HepG2 (cell line): Measurements from ENCODE around the gene SLC45A1. TPM values are rescaled to one million over a fixed set of nuclear protein-coding genes. Genes with fewer than 3 reads are reported as not detected.
"Not testable (repeated sequence)": the region's sequence is repeated elsewhere in the genome, so short reads cannot be mapped to it uniquely, and the experiment has no call there.

Source experiments
- ATAC-seq: fragments of 200-7000 bp; cut with Tn5 transposase; 3 replicates; pipeline ENCODE4 v1.9.1; 2020; ENCODE audit warnings: mild to moderate bottlenecking, moderate library complexity
- BruUV-seq: library from RNA; stranded (reverse); fragments of 400-500 nt; replicated peaks from 2 replicates; lab custom pipeline; 2021; lab: Mats Ljungman, UMichigan
- CTCF ChIA-PET: fragments of 300-600 bp; formaldehyde crosslinking; extraction: SDS; loops from one replicate; lab custom pipeline; 2021; ENCODE audit warnings: low total read pairs, inconsistent platforms, low intra/inter-chr PET ratio; lab: Yijun Ruan, JAX
- POLR2A ChIA-PET: fragments of 350-600 bp; sonication (Branson Sonifier 250); formaldehyde crosslinking; loops from one replicate; lab custom pipeline; 2020; ENCODE audit warnings: antibody characterized with exemption, inconsistent platforms; lab: Yijun Ruan, JAX
- DNase-seq: peaks from one replicate; pipeline ENCODE4 v3.0.0-alpha.2; 2015; ENCODE audit warnings: low spot score
- FAIRE-seq: peaks from 3 replicates; lab custom pipeline; 2011; peaks lifted over from hg19 to GRCh38; lab: Jason Lieb, UNC
- H2AFZ ChIP-seq: one replicate; pipeline ENCODE4 v1.6.1; 2011; ENCODE audit warnings: low read length, inconsistent platforms
- H3K27ac ChIP-seq: fragments of 300-600 bp; 3 replicates; pipeline ENCODE4 v1.8.0; 2011; ENCODE audit warnings: mixed run types, mild to moderate bottlenecking, mixed read lengths, low read length, inconsistent platforms; ENCODE audit not compliant: insufficient read depth; ENCODE audit errors: extremely low read length
- H3K27me3 ChIP-seq, 2 experiments: fragments of 200-600 bp in 1 of 2; 2 replicates in 1 of 2; 3 replicates in 1 of 2; pipeline versions ENCODE4 v1.6.0 to v1.8.0; 2011; ENCODE audit warnings: low read length in 2 of 2, mild to moderate bottlenecking in 2 of 2, moderate library complexity in 2 of 2, inconsistent platforms in 1 of 2; ENCODE audit not compliant: insufficient read depth in 2 of 2, control insufficient read depth in 1 of 2
- H3K36me3 ChIP-seq, 2 experiments: fragments of 200-600 bp in 1 of 2; replicated peaks in 1 of 2; 2 replicates in 1 of 2; 3 replicates in 1 of 2; pipeline versions ENCODE4 v1.5.1 to v1.8.0; 2011; ENCODE audit warnings: low read length in 2 of 2, inconsistent platforms in 1 of 2; ENCODE audit not compliant: insufficient read depth in 2 of 2, control insufficient read depth in 1 of 2
- H3K4me1 ChIP-seq: 2 replicates; pipeline ENCODE4 v1.5.1; 2012; ENCODE audit warnings: low read length, inconsistent platforms; ENCODE audit not compliant: insufficient read depth
- H3K4me2 ChIP-seq: 2 replicates; pipeline ENCODE4 v1.6.0; 2011; ENCODE audit warnings: low read depth, low read length, inconsistent platforms
- H3K4me3 ChIP-seq, 3 experiments: fragments of 200-600 bp in 1 of 3; sonication (generic), shearing (Covaris generic) in 1 of 3; replicated peaks in 1 of 3; 2 replicates each; pipeline ENCODE4 v1.5.1; 2011 to 2016; ENCODE audit warnings: low read length in 3 of 3, inconsistent platforms in 2 of 3, low read depth in 2 of 3, mild to moderate bottlenecking in 2 of 3, control low read depth in 1 of 3, mixed read lengths in 1 of 3; ENCODE audit not compliant: insufficient read depth in 1 of 3
- H3K79me2 ChIP-seq: one replicate; pipeline ENCODE4 v1.6.1; 2011; ENCODE audit warnings: low read length, inconsistent platforms; ENCODE audit not compliant: insufficient read depth
- H3K9ac ChIP-seq: 2 replicates; pipeline ENCODE4 v1.6.0; 2011; ENCODE audit warnings: mild to moderate bottlenecking, low read depth, low read length, inconsistent platforms; ENCODE audit not compliant: insufficient read depth
- H3K9me3 ChIP-seq: 2 replicates; pipeline ENCODE4 v1.5.1; 2012; ENCODE audit warnings: mild to moderate bottlenecking, low read length
- H4K20me1 ChIP-seq: 2 replicates; pipeline ENCODE4 v1.6.0; 2011; ENCODE audit warnings: inconsistent platforms, mild to moderate bottlenecking, low read length, moderate library complexity; ENCODE audit not compliant: insufficient read depth
- FUBP1 ChIP-seq: sonication (generic); formaldehyde crosslinking; IDR thresholded peaks from 2 replicates; pipeline ENCODE4 v1.5.1; 2020; ENCODE audit warnings: missing genetic modification reagents, mild to moderate bottlenecking, borderline replicate concordance
- NFYB ChIP-seq: sonication (generic); formaldehyde crosslinking; IDR thresholded peaks from 2 replicates; pipeline ENCODE4 v1.4.0; 2020; ENCODE audit warnings: missing genetic modification reagents
- TCF12 ChIP-seq, 2 experiments: fragments of 450-650 bp in 1 of 2; sonication (generic) in 1 of 2; formaldehyde crosslinking in 1 of 2; IDR thresholded peaks; 2 replicates each; pipeline versions ENCODE4 v1.6.1 to v1.8.0; 2017 to 2022; ENCODE audit warnings: antibody characterized with exemption in 1 of 2, mild to moderate bottlenecking in 1 of 2, missing genetic modification reagents in 1 of 2, moderate library complexity in 1 of 2
- THAP11 ChIP-seq: IDR thresholded peaks from 2 replicates; pipeline ENCODE4 v1.6.1; 2016; ENCODE audit warnings: missing biosample characterization, missing genetic modification reagents
- ZMYM2 ChIP-seq: sonication (generic); formaldehyde crosslinking; IDR thresholded peaks from 2 replicates; pipeline ENCODE4 v1.8.0; 2022; ENCODE audit warnings: mild to moderate bottlenecking, missing genetic modification reagents
- ZNF430 ChIP-seq: sonication (generic); formaldehyde crosslinking; IDR thresholded peaks from 2 replicates; pipeline ENCODE4 v1.9.0; 2021; ENCODE audit warnings: mild to moderate bottlenecking, missing genetic modification reagents
- ZNF530 ChIP-seq: sonication (generic); formaldehyde crosslinking; IDR thresholded peaks from 2 replicates; pipeline ENCODE4 v1.5.0; 2020; ENCODE audit warnings: low read depth, mild to moderate bottlenecking, missing genetic modification reagents
- ZNF639 ChIP-seq: conservative IDR thresholded peaks from 2 replicates; pipeline ENCODE4 v1.6.1; 2018; ENCODE audit warnings: missing genetic modification reagents
- ZNF782 ChIP-seq: sonication (generic); formaldehyde crosslinking; IDR thresholded peaks from 2 replicates; pipeline ENCODE4 v1.4.0; 2020; ENCODE audit warnings: missing genetic modification reagents, mild to moderate bottlenecking, borderline replicate concordance
- WGBS: methylation state at CpG from one replicate; pipeline ENCODE4 v1.1.6; 2017; ENCODE audit warnings: low lambda C conversion rate; 5-methylcytosine and 5-hydroxymethylcytosine counted together
- in situ Hi-C: cut with HindIII; loops from 2 replicates; pipeline ENCODE4 v1.10.0; 2017; ENCODE audit warnings: low pct_unique_long_range_greater_than_20kb; ENCODE audit not compliant: extremely low pct_ligation_motif_present
- intact Hi-C: fragments of 100-400 bp; cut with micrococcal nuclease; formaldehyde crosslinking; loops from one replicate; pipeline ENCODE4 v1.10.0; 2022; ENCODE audit not compliant: unreplicated experiment
- polyA plus RNA-seq, 8 experiments: library from polyadenylated mRNA; depleted of rRNA in 3 of 8; stranded (reverse) in 7 of 8; unstranded in 1 of 8; fragments of >200 nt; fragmentation: Illumina TruSeq in 4 of 8; extraction: Trizol in 4 of 8; gene quantifications; 2 replicates each; pipeline versions ENCODE4 v1.2.1 to v1.2.3, GENCODE V29; 2011 to 2016; ENCODE audit warnings: low read depth in 4 of 8, missing spikeins in 1 of 8, mixed read lengths in 1 of 8; ENCODE audit not compliant: insufficient read depth in 1 of 8
- total RNA-seq, 5 experiments: library from RNA; depleted of rRNA; stranded (reverse); fragments of >200 nt; fragmentation: Illumina TruSeq; extraction: Trizol; gene quantifications; 2 replicates each; pipeline ENCODE4 v1.2.3, GENCODE V29; 2016; ENCODE audit warnings: low read depth in 1 of 5

SLC45A1 gene
- total and polyA plus RNA-seq, 2 of the 13 experiments (the other 11 are each of a cell fraction or from before 2014, with no cell fraction given), result not detected

- POLR2A ChIA-PET, H3K4me2 ChIP-seq, FAIRE-seq, CTCF ChIA-PET, BruUV-seq, H3K9me3 ChIP-seq, H3K9ac ChIP-seq, DNase-seq, intact Hi-C loops, ATAC-seq, H3K27me3 ChIP-seq, H3K4me3 ChIP-seq, H3K27ac ChIP-seq, H2AFZ ChIP-seq, in situ Hi-C loops: not testable (repeated sequence)
- peaks cover 18% of the 10 kb centered on the region for H3K4me1 ChIP-seq
- WGBS, result 87% methylated on average over 6 of the region's 6 CpGs
- peaks cover 70% of the 10 kb centered on the region for H4K20me1 ChIP-seq
- H3K79me2 ChIP-seq, result peaks cover 63% of the 10 kb centered on the region
- peaks cover 21 to 43% of the 10 kb centered on the region in 2 experiments; a peak in 4 of 5 replicates for H3K36me3 ChIP-seq
Measured at GRCh38 chr1:8380310-8380709, 62.4 kb downstream of the SLC45A1 start.

GRCh38 chr1:8381618-8382017, 63.7 kb downstream of the SLC45A1 start:
- Histone ChIP-seq H3K4me1 (peaks cover 18% of the 10 kb centered on the region), H3K4me2 (no peak overlapping the region), H3K9ac (no peak overlapping the region), H3K36me3 (peaks cover 19 to 35% of the 10 kb centered on the region in 2 experiments; a peak in 4 of 5 replicates), H3K79me2 (peaks cover 62% of the 10 kb centered on the region), H3K27ac (no peak overlapping the region), H4K20me1 (peaks cover 64% of the 10 kb centered on the region), H3K4me3 (no peak overlapping the region), H2AFZ (no peak overlapping the region), H3K9me3 (no peaks in the 10 kb centered on the region), H3K27me3 (no peaks in the 10 kb centered on the region)
- ChIA-PET POLR2A (no interaction called here), CTCF (no interaction called here)
- no peak for ATAC-seq
- WGBS, result 90% methylated on average over 8 of the region's 8 CpGs
- no peak for DNase-seq
- FAIRE-seq, result no peak
- in situ Hi-C loops, result no loop called here
- intact Hi-C loops, result no loop called here
- TF ChIP-seq ZMYM2 (CRISPR knock-in tag), result no peak
- TF ChIP-seq ZNF639, result no peak
- TF ChIP-seq THAP11, result no peak
- no peak for TF ChIP-seq ZNF782 (CRISPR knock-in tag)
- TF ChIP-seq ZNF430 (CRISPR knock-in tag), result no peak
- TF ChIP-seq NFYB, result no peak
- TF ChIP-seq FUBP1 (CRISPR knock-in tag), result no peak
- no peak for TF ChIP-seq TCF12 (IDR thresholded peaks at IDR 0.05)
- no peak for TF ChIP-seq TCF12 (CRISPR knock-in tag; IDR thresholded peaks at IDR 0.05)
- no peak for TF ChIP-seq ZNF530 (CRISPR knock-in tag)
- BruUV-seq, result no TSS peak
